SJSA1 (cell line): ENCODE measurements around the gene CD69. TPM values are rescaled to one million over a fixed set of nuclear protein-coding genes. Genes with fewer than 3 reads are reported as not detected.
"Not testable (repeated sequence)": the region's sequence is repeated elsewhere in the genome, so short reads cannot be mapped to it uniquely, and the experiment has no call there.

ENCODE experiments used
- DNase-seq, 2 experiments: peaks; one replicate each; pipeline ENCODE4 v3.0.0-alpha.2; 2015 to 2020; ENCODE audit warnings: low spot score in 2 of 2, low read depth in 1 of 2
- H3K27ac ChIP-seq: fragments of 250-450 bp; sonication (Bioruptor Pico); 2 replicates; pipeline ENCODE4 v1.5.1; 2020; ENCODE audit warnings: mild to moderate bottlenecking, moderate library complexity
- H3K27me3 ChIP-seq: fragments of 250-450 bp; sonication (Bioruptor Pico); replicated peaks from 2 replicates; pipeline ENCODE4 v1.5.1; 2020; ENCODE audit warnings: mild to moderate bottlenecking, moderate library complexity
- H3K36me3 ChIP-seq: fragments of 250-450 bp; sonication (Bioruptor Pico); 2 replicates; pipeline ENCODE4 v1.5.1; 2020; ENCODE audit warnings: mild to moderate bottlenecking
- H3K4me1 ChIP-seq: fragments of 250-450 bp; sonication (Bioruptor Pico); replicated peaks from 2 replicates; pipeline ENCODE4 v1.6.1; 2021; ENCODE audit warnings: mild to moderate bottlenecking
- H3K4me3 ChIP-seq: fragments of 250-450 bp; sonication (Bioruptor Pico); 2 replicates; pipeline ENCODE4 v1.5.1; 2020; ENCODE audit warnings: mild to moderate bottlenecking
- H3K9me3 ChIP-seq: fragments of 250-450 bp; sonication (Bioruptor Pico); replicated peaks from 2 replicates; pipeline ENCODE4 v1.5.1; 2020; ENCODE audit warnings: mild to moderate bottlenecking
- total RNA-seq: library from RNA; depleted of rRNA; stranded (reverse); fragments of >200 nt; shearing (Covaris generic); gene quantifications from 2 replicates; pipeline ENCODE4 v1.2.3, GENCODE V29; 2014; rRNA removed

The CD69 gene
- total RNA-seq, 1 experiment from 2014 or later: 0.13 TPM

GRCh38 chr12:9711664-9712063 is 49.0 kb downstream of the CD69 start:
- Histone ChIP-seq H3K4me3 (no peak overlapping the region), H3K36me3 (no peaks in the 10 kb centered on the region), H3K27ac (no peak overlapping the region), H3K9me3 (no peaks in the 10 kb centered on the region), H3K27me3 (no peaks in the 10 kb centered on the region), H3K4me1 (peaks cover 6% of the 10 kb centered on the region)
- no peak for DNase-seq

- Histone ChIP-seq H3K27ac (no peak overlapping the region), H3K27me3 (no peaks in the 10 kb centered on the region), H3K36me3 (no peaks in the 10 kb centered on the region), H3K4me3 (no peak overlapping the region), H3K9me3 (no peaks in the 10 kb centered on the region), H3K4me1 (peaks cover 6% of the 10 kb centered on the region)
- DNase-seq: no peak
Measured at GRCh38 chr12:9710584-9711375, 49.9 kb downstream of the CD69 start.

GRCh38 chr12:9708853-9709252 is 51.8 kb downstream of the CD69 start:
- DNase-seq: no peak
- Histone ChIP-seq H3K4me3 (no peak overlapping the region), H3K9me3 (no peaks in the 10 kb centered on the region), H3K27me3 (no peaks in the 10 kb centered on the region), H3K36me3 (no peaks in the 10 kb centered on the region), H3K27ac (no peak overlapping the region), H3K4me1 (peaks cover 6% of the 10 kb centered on the region)

- Histone ChIP-seq H3K4me3 (no peak overlapping the region), H3K36me3 (no peaks in the 10 kb centered on the region), H3K27me3 (no peaks in the 10 kb centered on the region), H3K4me1 (peaks cover 6% of the 10 kb centered on the region), H3K27ac (no peak overlapping the region), H3K9me3 (no peaks in the 10 kb centered on the region)
- DNase-seq: peak; percentile 40 to 51
Measured at GRCh38 chr12:9707864-9708808, 52.6 kb downstream of the CD69 start.

- Histone ChIP-seq H3K27me3 (no peaks in the 10 kb centered on the region), H3K4me1 (peaks cover 6% of the 10 kb centered on the region), H3K4me3 (no peak overlapping the region), H3K9me3 (no peaks in the 10 kb centered on the region), H3K27ac (no peak overlapping the region), H3K36me3 (no peaks in the 10 kb centered on the region)
- DNase-seq: no peak
Measured at GRCh38 chr12:9707356-9707755, 53.3 kb downstream of the CD69 start.

GRCh38 chr12:9706086-9706685 is 54.5 kb downstream of the CD69 start:
- Histone ChIP-seq H3K4me1 (no peaks in the 10 kb centered on the region; the same call in 1 of the 2 replicates), H3K27me3 (no peaks in the 10 kb centered on the region), H3K27ac (no peak overlapping the region), H3K4me3 (no peak overlapping the region), H3K36me3 (no peaks in the 10 kb centered on the region), H3K9me3 (no peaks in the 10 kb centered on the region)
- no peak for DNase-seq

- not testable (repeated sequence) for H3K36me3 ChIP-seq, H3K27ac ChIP-seq, H3K9me3 ChIP-seq, H3K4me1 ChIP-seq, H3K27me3 ChIP-seq, DNase-seq, H3K4me3 ChIP-seq
Measured at GRCh38 chr12:9704561-9704960, 56.1 kb downstream of the CD69 start.

Other genes starting within 250 kb of the CD69 start
- gene KLRB1, start 153.0 kb downstream of the CD69 start, total RNA-seq: not detected in 2 replicates
- 3.4 and 6.9 TPM in 2 replicates for gene CLEC2D, start 91.2 kb downstream of the CD69 start, total RNA-seq
- gene CLECL1, start 27.8 kb downstream of the CD69 start, total RNA-seq: not detected in 2 replicates
- gene KLRF1, start 66.6 kb upstream of the CD69 start, total RNA-seq: not detected in 2 replicates
- gene CLEC2B, start 108.5 kb upstream of the CD69 start, total RNA-seq: 70.8 and 96.8 TPM in 2 replicates
- gene KLRF2, start 120.6 kb upstream of the CD69 start, total RNA-seq: not detected in 2 replicates
- gene CLEC2A, start 171.5 kb upstream of the CD69 start, total RNA-seq: not detected in 2 replicates
- gene CLEC12A, start 210.5 kb upstream of the CD69 start, total RNA-seq: not detected in 2 replicates
- gene CLEC1B, start 238.2 kb upstream of the CD69 start, total RNA-seq: not detected in 2 replicates
- gene CLEC12B, start 249.7 kb upstream of the CD69 start, total RNA-seq: not detected in 2 replicates